NCI-H748 treated with DMSO at 0.1 percent for 48 hours (cell line): ENCODE data around the gene NAT10.

Experiments
- DNase-seq: peaks from one replicate; lab custom pipeline; 2025; lab: John Stamatoyannopoulos, UW

NAT10 gene

DNA sequence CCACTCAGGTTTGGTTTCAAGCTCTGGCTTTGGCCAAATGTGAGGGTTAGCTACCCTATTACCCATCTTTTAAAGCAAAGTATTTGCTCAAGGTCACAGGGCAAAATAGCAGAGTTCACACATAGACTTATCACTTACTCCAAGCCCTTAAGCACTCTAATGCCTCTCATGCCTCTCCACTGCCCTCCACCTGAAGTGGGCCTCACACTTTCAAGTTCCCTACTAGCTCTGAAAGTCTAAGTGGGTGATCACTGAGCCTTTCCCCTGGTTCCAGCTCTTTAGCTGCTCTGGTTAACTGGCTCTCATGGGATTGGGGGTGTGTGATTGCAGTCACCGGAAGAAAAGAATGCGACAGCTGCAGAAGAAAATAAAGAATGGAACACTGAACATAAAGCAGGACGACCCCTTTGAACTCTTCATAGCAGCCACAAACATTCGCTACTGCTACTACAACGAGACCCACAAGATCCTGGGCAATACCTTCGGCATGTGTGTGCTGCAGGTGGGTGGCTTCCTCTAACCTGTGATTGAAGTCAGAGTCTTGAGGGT, 6.4 kb downstream of the NAT10 start:
- DNase-seq = no peak

DNA sequence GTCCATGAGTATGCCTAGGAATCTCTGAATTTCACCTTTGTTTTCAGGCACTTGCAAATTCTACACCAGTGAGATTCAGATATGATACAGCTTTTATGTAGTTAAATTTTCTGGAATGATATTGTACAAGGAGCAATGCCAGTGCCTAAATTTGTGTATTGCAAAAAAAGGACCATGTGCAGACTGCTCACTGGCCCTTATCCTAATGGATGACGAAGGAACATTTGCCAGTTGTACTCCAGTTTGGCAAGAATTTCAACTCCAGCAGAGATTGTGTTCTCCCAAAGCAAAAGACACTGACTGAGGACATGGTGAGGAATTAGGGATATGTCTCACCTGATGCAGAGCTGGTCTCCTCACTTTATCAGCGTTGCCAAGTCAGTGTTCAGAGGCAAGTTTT, 8.6 kb downstream of the NAT10 start:
- no peak for DNase-seq

DNA sequence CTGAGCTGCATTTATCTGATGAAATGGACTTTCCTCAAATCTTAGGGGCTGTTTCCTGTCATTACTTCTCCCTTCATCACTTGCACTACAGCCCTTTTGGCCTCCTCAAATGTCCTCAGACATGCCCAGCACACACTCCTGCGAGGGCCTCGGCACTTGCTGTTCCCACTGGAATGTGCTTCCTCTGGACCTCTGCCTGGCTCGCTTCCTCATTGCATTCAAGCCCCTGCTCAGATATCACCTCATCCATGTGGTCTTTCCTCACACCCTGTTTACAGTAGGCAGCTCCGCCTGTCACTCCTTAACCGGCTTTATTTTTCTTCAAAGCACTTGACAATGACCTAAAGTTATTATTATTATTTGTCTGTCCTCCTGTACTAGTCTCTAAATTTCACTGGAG, 9.0 kb downstream of the NAT10 start:
- no peak for DNase-seq

DNA sequence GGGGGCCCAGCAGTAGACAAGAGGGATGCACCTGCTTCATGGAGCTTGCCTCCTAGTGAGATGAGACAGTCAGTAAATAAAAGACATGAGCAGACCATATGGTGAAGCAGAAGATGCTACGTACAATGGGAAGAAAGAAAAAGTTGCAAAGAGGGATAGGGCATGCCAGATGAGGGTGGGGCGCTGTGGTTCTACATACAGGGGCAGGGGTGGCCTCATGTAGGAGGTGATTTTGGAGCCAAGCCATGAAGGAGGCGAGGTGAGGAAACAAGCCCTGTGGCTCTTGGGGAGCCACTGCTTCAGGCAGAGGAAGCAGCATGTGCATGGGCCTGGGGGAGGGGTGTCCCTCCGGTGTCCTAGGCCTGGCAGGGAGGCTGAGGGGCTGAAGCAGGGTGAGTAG, 15.2 kb downstream of the NAT10 start:
- no peak for DNase-seq

DNA sequence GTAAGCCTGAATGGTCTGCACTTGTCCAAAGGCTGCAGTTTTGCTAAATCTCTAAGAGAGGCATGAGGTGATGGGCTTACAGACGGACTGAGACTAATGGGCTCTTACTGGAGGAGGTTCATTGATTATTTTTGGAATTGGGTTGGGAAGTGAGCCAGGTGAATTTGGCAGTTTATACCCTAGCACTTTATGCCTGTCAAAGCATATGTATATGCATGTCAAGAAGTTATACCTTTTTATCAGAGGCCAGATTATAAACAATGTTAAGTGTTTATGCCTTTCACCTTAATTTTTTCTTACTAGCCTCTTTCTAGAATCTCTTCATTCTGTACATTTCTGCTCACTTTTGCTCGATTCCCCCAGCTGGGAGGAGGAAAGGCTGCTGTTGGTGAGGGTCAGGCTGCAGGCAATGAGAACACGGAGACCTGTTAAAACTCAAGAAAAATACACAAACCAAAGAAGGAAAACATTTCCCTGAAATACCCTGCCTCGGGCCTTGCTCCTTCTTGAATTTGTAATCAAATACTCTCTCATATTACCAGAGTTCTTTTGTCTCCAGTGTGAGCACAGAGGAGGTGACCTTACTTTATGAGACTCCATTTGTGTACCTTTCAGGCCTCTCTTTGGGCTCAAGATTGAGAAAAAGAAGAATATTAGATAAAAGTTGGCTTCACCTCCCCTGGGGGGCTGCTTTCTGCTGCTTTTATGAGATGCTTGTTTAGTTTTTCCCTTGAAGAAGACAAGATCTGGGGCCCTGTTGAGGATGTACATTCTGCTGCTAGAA, 19.6 kb downstream of the NAT10 start:
- DNase-seq = no peak

DNA sequence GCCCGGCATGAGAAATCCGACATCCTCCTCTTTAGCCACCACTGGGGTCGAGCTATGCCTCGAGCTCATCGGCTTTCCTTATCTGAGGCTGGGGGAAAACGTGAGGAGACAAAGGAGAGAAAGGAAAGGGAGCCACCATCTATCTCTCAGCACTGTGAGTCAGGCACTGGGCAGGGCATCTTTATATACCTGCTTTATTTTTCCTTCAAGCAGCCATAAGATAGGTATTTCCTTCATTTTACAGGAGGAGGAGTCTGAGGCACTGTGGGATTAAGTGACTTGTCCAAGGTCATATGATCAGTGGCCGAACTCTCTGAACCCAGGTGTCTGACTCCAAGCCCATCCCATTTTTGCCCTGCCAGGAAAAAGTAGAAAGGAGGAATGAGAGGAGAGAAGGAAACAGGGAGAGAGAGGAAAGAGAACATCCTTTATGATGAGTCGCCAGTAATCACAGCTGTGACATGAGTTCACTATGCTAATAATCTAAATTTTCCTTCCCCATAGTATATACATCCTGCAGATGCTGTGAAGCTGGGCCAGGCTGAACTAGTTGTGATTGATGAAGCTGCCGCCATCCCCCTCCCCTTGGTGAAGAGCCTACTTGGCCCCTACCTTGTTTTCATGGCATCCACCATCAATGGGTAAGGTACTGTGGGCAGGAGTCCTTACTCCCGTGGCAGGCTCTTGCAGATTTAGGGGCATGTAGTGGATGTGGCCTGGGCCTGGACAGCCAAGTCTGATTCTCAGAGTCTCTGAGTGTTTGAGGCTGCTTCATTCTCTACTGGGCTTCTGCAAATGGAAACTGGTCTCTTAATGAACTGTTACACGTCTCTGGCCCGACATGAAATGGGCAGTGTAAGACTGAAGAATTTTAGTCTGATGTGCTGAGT, 21.8 kb downstream of the NAT10 start:
- no peak for DNase-seq

DNA sequence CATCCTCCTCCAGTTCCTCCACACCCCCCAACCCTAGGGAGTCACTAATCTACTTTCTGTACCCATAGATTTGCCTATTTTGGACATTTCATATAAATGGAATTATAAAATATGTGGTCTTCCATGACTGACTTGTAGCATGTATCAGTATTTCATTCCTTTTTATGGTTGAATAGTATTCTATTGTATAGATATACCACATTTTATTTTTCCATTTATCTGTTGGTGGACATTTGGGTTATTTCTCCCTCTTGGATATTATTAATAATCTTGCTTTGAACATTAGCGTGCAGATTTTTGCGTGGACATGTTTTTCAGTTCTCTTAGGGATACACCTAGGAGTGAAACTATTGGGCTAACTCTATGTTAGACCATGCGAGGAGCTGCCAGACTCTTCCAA, 23.4 kb downstream of the NAT10 start:
- DNase-seq = no peak

DNA sequence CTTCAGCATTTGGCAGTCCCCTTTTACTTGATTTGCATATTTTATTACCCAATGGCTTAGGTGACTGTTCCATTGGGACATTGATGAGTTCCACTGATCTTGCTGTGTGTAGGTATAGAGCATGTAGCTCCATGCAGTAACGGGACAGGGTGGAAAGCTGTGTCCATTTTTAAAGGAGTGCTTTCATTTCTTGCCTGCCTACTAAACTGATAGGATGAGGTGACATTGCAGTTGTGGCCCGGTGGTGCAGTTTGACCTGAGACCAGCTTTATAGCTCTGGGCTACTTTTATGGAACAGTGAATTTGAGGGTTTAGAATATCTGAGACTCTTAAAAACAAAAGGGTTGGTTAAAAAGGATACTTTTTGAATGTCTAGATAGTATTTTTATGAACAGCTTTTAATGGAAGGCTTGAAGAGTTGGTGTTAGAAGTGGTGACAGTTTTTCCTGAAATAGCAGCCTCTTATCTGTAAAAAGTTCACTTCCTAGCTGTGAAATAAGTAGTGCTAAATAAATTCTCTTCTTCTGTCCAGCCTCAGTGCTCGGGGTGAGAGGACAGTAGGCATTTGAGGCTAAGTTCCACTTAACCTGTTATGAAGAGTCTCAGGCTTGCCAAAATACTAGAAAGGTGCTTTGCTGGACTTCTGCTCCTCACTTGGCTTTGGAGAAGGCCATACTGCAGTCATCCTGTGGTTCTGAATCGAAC, 27.0 kb downstream of the NAT10 start:
- no peak for DNase-seq

DNA sequence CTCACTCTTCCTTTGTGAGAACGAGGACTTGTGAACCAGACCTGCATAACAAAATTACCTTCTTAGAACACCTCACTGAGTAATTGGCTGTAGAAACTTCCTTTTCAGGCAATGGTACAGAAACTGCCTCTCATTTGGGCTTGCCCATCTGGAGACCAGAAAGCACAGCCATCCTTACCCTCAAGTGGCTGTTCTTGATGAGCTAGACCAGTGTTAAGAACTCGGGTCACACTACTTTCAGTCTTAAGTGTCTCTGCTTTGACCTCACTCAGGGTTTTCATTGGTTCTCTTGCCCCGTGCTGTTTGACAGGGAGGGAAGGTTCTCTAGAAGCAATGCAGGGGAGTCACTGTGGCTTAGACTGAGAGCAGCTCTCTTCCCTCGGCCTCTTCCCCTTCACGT, 29.3 kb downstream of the NAT10 start:
- no peak for DNase-seq

DNA sequence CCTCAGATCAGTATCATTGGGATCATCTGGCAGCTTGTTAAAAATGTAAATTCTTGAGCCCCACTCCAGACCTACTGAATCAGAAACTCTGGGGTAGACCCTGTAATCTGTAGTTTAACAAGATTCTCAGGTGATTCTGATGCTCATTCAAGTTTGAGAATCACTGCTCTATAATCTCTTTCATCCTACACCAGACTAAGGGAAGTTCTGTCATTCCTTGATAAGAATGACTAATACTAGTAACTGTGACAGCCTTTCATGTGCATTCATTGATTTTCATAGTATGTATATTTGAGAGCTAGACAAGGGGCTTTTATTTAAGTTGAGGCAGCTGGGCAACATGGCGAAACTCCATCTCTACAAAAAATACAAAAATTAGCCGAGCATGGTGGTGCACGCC, 30.0 kb downstream of the NAT10 start:
- DNase-seq = no peak

DNA sequence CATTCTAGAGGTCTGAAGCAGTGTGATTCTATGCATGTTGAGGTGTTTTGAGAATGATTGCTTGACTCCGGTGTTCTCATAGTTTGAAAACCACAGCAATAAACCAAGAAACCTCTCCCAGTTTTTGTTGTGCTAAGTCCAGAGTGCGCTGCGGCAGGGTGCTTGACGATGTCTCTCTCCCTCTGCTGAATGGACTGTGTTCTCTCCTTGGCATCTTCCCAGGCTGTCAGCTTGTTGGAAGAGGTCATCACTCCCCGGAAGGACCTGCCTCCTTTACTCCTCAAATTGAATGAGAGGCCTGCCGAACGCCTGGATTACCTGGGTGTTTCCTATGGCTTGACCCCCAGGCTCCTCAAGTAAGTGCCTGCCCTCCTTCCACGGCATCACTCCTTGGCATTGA, 31.0 kb downstream of the NAT10 start:
- DNase-seq = no peak

DNA sequence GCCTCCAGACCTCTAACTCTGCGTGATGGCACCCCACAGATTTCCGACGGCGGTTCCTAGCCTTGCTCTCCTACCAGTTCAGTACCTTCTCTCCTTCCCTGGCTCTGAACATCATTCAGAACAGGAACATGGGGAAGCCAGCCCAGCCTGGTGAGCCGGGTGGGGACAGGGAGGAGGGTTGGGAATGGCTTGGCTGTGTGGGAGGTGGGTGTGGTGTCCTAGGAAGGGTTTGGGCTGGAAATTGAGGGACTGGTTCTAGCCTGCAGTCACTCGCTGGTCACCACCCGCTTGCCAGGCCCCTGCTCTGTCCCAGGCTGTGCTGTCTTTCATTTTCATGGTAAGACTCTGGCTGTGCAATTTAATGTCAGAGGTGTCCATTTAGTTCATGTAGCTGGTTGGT, 33.9 kb downstream of the NAT10 start:
- no peak for DNase-seq

DNA sequence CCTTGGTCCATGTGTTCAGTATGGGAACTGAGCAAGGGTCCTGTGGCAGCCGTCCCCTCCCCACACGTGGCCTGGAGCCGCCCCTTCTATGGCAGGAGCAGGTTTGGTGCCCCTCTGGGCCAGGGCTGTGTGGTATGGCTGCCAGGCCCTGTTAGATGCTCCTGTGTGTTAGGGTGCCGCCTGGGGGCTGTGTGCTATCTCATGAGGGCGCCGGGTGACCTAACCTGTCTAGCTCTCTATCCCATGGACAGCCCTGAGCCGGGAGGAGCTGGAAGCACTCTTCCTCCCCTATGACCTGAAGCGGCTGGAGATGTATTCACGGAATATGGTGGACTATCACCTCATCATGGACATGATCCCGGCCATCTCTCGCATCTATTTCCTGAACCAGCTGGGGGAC, 34.7 kb downstream of the NAT10 start:
- no peak for DNase-seq

DNA sequence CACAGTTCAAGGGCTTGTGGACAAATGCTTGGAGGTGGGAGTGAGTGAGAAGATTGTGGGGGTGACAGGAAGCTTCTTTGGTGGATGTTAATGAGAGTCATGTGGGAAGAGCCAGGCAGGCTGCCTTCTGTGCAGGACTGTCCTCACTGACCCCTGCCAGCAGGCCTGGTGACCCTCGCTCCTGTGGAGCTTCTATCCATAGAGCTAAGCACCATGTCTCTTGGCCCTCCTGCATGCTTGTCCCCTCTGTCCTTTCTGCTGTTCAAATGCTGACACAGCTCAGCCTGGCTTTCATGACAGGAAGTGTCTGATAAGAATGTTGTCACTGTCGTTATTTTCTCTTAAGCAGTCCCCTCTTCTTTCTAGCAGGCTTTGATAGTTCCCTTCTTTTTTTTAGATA, 37.6 kb downstream of the NAT10 start:
- no peak for DNase-seq

DNA sequence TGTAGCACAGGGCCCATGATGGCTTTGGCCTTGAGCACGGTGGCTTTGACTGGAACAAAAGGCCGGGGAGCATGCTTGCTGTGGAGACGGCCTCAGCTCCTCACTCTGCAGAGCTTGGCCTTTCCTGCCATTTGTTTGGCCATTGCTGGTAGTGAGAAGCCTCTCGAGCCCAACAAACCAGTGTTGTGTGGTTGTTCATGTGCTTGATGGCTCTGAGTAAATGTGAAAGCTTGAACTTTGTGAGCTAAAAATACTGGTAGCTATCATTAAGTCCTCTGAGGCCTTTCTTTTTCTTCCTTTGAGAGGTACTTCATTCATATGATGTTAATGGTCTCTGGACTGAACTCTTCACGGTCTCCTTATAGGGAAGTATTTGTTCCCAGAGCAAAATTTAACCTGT, 39.6 kb downstream of the NAT10 start:
- no peak for DNase-seq

DNA sequence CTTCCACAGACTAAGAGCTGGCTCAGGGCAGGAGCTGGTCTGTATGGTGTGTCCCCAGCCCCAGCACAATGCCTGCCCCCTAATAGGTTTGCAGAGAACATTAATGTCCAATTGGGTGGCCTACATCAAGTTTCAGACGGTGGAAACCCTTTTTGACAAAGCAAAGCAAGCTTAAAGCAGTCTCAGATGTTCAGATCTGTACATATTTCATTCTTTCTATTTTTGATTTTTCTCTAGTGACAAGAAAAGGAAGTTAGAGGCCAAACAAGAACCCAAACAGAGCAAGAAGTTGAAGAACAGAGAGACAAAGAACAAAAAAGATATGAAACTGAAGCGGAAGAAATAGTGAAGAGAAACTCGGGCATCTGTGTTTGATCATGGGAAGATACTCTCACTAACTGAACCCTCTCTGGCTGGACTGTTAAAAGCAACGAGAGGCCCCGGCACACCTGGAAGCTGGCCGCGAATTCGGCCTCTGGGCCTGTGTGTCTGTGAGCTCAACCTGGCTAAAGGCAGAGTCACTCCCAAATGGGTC, 40.5 kb downstream of the NAT10 start:
- no peak for DNase-seq

DNA sequence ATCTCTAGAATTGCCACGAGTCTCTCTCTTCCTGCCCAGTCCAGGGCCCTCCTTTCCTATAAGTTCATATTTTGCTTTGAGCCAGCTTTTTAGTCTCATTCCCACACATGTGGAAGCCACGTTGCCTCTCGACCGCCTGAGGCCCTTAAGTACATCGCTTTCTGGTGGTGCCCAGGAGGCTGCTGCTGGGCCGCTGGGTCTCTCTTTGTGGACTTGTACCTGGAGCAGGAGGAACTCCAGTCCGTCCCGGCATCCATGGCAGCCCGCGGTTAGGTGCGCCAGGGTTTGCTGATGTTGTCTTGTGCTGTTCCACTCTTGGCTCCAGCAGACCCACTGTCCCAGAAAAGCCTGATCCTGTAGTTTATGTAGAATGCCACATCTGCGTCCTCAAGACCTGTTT, 41.0 kb downstream of the NAT10 start:
- DNase-seq = no peak

DNA sequence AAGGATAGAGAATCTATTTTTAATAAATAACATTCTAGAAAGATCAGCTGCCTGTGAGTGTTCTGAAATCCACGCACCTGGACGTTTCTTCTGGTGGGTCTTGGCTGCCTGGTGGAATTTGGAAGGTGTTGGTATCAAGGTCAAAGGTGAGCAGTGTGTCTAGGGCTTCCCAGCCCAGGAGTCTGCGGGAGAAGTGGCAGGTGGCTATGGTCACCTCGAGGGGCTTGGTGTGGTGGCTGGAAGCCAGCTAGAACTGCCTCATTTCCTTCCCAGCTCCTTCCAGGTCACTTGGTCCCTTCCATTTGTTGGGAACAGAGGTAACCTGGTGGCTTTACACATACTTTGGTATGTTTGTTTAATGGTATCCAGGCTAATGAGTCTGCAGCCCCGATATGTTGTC, 41.4 kb downstream of the NAT10 start:
- no peak for DNase-seq

DNA sequence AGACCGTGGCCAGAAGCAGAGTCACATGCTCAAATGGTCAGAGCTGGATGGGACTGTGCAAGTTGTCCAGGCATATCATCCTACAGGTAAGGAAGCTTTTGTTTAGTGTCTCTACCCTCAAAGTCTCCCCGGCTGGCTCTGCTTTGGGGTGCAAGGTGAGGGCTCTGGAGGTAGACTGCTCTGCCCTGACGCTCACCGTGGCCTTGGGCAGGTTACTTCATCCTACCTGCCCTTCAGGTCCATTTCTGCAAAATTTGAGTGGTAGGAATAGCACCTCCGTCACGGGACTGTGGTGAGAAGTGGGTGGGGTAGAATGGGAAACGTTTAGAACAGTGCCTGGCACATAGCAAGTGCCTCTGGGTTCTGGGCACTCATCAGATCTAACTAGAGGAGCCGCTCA, 42.2 kb downstream of the NAT10 start:
- no peak for DNase-seq

DNA sequence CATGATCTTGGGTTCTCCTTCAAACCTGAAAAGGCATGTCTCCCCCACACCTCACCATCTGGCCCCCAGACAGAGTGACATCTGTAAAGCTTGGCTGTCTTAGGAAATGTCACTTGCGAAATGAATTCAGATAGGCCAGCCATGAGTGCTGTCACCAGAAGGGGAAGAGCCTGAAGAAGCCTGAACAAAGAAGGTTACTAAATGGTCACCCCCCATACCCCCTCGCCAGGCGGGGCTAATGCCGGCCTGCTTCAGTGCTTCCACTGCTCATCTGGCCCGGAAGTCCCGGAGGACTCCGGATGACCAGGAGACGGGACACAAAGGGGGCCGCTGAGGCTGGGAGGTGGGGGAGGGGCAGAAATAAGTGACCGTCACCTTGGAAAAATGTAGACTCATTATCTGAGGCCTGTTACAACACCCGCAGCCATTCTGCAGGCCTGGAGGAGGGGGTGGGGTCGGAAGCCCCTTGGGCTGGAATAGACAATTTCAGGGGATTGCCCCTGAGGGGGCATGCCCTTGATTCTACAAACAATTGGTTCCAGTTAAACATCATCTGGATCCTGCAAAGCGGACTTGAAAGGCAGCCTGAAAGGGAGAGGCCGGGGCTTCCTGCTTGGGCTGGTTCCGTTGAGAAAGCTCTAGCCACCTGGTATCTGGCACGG, 43.2 kb downstream of the NAT10 start:
- DNase-seq = no peak

DNA sequence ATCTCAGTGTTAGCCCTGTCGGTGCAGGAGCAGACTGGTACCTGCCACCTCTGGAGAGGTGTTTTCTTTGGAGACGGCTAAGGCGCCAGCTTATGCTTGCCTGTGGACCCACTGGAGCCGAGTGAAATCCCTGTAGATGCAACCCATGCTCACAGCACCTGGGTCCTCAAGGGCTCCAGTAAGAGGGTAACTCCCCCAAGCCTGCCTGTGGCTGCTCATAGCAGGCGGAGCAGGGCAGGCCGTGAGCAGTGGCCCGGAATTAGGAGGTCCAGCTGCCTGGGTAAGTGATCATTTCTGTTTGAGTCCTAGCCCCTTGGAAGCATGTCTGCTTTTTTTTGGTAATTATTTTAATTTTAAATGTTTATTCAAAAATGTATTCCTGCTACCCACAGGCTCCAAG, 43.8 kb downstream of the NAT10 start:
- no peak for DNase-seq

DNA sequence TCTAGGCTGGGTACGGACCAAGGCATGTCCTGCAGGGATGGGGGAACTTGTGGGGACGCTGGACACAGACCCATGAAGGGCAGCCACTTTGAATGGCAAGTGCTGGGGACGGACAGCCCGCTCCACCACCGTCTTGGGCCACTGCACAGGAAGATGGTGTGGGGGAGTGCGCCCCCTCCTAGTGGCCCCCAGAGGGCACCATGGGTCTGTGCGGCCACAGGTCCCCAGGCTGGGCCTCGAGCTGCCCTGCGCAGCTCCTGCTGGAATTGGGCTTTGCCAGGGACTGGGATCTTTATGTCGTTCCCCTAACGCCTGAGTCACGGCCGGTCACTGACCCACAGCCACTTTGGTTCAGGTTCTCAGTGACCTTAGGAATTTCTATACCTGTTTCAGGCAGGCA, 44.4 kb downstream of the NAT10 start:
- no peak for DNase-seq
